Loucy (cell line): ENCODE measurements around the gene VAPB.

Experiments
- H2AFZ ChIP-seq: fragments of 200-600 bp; sonication (generic); 2 replicates; pipeline ENCODE4 v1.6.0; 2016; ENCODE audit warnings: antibody characterized with exemption, mild to moderate bottlenecking, low read length, moderate library complexity
- H3F3A ChIP-seq: fragments of 200-600 bp; 2 replicates; pipeline ENCODE4 v1.6.0; 2016; ENCODE audit warnings: antibody characterized with exemption, low read depth, mild to moderate bottlenecking
- H3K27me3 ChIP-seq: fragments of 200-600 bp; sonication (generic); 2 replicates; pipeline ENCODE4 v1.6.1; 2014; ENCODE audit warnings: low read length, mild to moderate bottlenecking; ENCODE audit not compliant: insufficient read depth, poor library complexity, severe bottlenecking
- H3K36me3 ChIP-seq: fragments of 200-600 bp; sonication (generic); 2 replicates; pipeline ENCODE4 v1.6.1; 2016; ENCODE audit warnings: low read length; ENCODE audit not compliant: insufficient read depth
- H3K4me1 ChIP-seq: fragments of 200-600 bp; sonication (generic); 2 replicates; pipeline ENCODE4 v1.5.1; 2014; ENCODE audit warnings: low read length, mild to moderate bottlenecking; ENCODE audit not compliant: insufficient read depth, poor library complexity, severe bottlenecking
- H3K4me2 ChIP-seq: fragments of 200-600 bp; sonication (generic); 2 replicates; pipeline ENCODE4 v1.6.0; 2014; ENCODE audit warnings: antibody characterized with exemption, low read length, low read depth, mild to moderate bottlenecking; ENCODE audit not compliant: poor library complexity, severe bottlenecking
- H3K4me3 ChIP-seq: fragments of 200-600 bp; sonication (generic); 2 replicates; pipeline ENCODE4 v1.5.1; 2014; ENCODE audit warnings: low read length, mild to moderate bottlenecking, mixed read lengths; ENCODE audit not compliant: poor library complexity, severe bottlenecking
- H3K79me2 ChIP-seq: fragments of 200-600 bp; sonication (generic); 2 replicates; pipeline ENCODE4 v1.6.1; 2014; ENCODE audit warnings: low read length; ENCODE audit not compliant: insufficient read depth
- H3K9ac ChIP-seq: fragments of 200-600 bp; sonication (generic); 2 replicates; pipeline ENCODE4 v1.6.0; 2014; ENCODE audit warnings: mild to moderate bottlenecking, low read depth, low read length, moderate library complexity; ENCODE audit not compliant: poor library complexity, severe bottlenecking
- H3K9me2 ChIP-seq: fragments of 200-600 bp; sonication (generic); replicated peaks from 2 replicates; pipeline ENCODE4 v1.6.1; 2016; ENCODE audit warnings: low read depth, low read length, mixed read lengths
- H3K9me3 ChIP-seq: fragments of 200-600 bp; sonication (generic); 2 replicates; pipeline ENCODE4 v1.6.1; 2014; ENCODE audit warnings: mild to moderate bottlenecking, antibody characterized with exemption, low read length, low read depth; ENCODE audit not compliant: insufficient read depth
- H4K20me1 ChIP-seq: fragments of 200-600 bp; sonication (generic); 2 replicates; pipeline ENCODE4 v1.6.0; 2014; ENCODE audit warnings: antibody characterized with exemption, low read length, mild to moderate bottlenecking; ENCODE audit not compliant: insufficient read depth, poor library complexity, severe bottlenecking
- CTCF ChIP-seq: fragments of 200-600 bp; sonication (generic); conservative IDR thresholded peaks from 2 replicates; pipeline ENCODE4 v1.5.1; 2014; ENCODE audit warnings: mild to moderate bottlenecking, antibody characterized with exemption, low read length
- EZH2phosphoT487 ChIP-seq: fragments of 200-600 bp; IDR thresholded peaks from 2 replicates; pipeline ENCODE4 v1.6.1; 2018; ENCODE audit warnings: antibody characterized with exemption, mild to moderate bottlenecking, moderate library complexity, borderline replicate concordance

The VAPB gene

GRCh38 chr20:58453391-58453790, 64.4 kb downstream of the VAPB start:
- TF ChIP-seq EZH2phosphoT487 (no peak), CTCF (no peak)
- Histone ChIP-seq H3K4me3 (no peak overlapping the region), H3K9me2 (no peaks in the 10 kb centered on the region), H3K36me3 (peaks cover 15% of the 10 kb centered on the region; the same call in 1 of the 2 replicates), H3F3A (no peaks in the 10 kb centered on the region), H3K27me3 (no peaks in the 10 kb centered on the region), H3K9ac (no peak overlapping the region), H3K4me1 (no peaks in the 10 kb centered on the region), H4K20me1 (no peaks in the 10 kb centered on the region), H2AFZ (no peak overlapping the region), H3K4me2 (no peak overlapping the region), H3K79me2 (no peaks in the 10 kb centered on the region), H3K9me3 (no peaks in the 10 kb centered on the region)

- H3K4me1 ChIP-seq = no peaks in the 10 kb centered on the region
- no peaks in the 10 kb centered on the region for H4K20me1 ChIP-seq
- H3F3A ChIP-seq = no peaks in the 10 kb centered on the region
- H3K9me2 ChIP-seq = no peaks in the 10 kb centered on the region
- H3K4me2 ChIP-seq = no peak overlapping the region
- no peak overlapping the region for H3K4me3 ChIP-seq
- H3K27me3 ChIP-seq = no peaks in the 10 kb centered on the region
- peaks cover 10% of the 10 kb centered on the region; the same call in 1 of the 2 replicates for H3K36me3 ChIP-seq
- no peaks in the 10 kb centered on the region for H3K79me2 ChIP-seq
- no peaks in the 10 kb centered on the region for H3K9me3 ChIP-seq
- no peak for TF ChIP-seq EZH2phosphoT487
- no peak for TF ChIP-seq CTCF
- no peak overlapping the region for H2AFZ ChIP-seq
- no peak overlapping the region for H3K9ac ChIP-seq
Measured at GRCh38 chr20:58454460-58454859, 65.4 kb downstream of the VAPB start.

- H2AFZ ChIP-seq = no peak overlapping the region
- no peaks in the 10 kb centered on the region for H3K9me2 ChIP-seq
- H3K4me2 ChIP-seq = no peak overlapping the region
- no peaks in the 10 kb centered on the region for H3F3A ChIP-seq
- no peaks in the 10 kb centered on the region for H3K79me2 ChIP-seq
- TF ChIP-seq EZH2phosphoT487 = no peak
- no peak for TF ChIP-seq CTCF
- no peak overlapping the region for H3K9ac ChIP-seq
- no peaks in the 10 kb centered on the region for H3K4me1 ChIP-seq
- H3K36me3 ChIP-seq = no peaks in the 10 kb centered on the region
- no peaks in the 10 kb centered on the region for H3K27me3 ChIP-seq
- no peaks in the 10 kb centered on the region for H3K9me3 ChIP-seq
- H3K4me3 ChIP-seq = no peak overlapping the region
- H4K20me1 ChIP-seq = no peaks in the 10 kb centered on the region
Measured at GRCh38 chr20:58457083-58457695, 68.2 kb downstream of the VAPB start.
